ENCODE data around the gene LYRM1.
"Not testable (repeated sequence)": the region's sequence is repeated elsewhere in the genome, so short reads cannot be mapped to it uniquely, and the experiment has no call there.

The LYRM1 gene

DNA sequence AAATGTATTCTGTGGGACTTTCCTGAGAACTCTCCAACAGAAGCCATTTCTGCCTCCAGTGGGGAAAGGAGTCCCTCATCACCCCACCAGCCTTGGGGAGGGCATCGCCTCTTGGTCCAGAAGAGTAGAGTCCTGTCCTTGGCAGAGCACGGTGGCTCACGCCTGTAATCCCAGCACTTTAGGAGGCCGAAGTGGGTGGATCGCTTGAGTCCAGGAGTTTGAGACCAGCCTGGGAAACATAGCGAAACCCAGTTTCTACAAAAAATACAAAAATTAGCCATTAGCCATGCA lies 41.0 kb downstream of the LYRM1 start:
- H3K4me3 ChIP-seq (ENCODE audit: low read length) = no peak overlapping the region
- TF ChIP-seq, protein P1, sequence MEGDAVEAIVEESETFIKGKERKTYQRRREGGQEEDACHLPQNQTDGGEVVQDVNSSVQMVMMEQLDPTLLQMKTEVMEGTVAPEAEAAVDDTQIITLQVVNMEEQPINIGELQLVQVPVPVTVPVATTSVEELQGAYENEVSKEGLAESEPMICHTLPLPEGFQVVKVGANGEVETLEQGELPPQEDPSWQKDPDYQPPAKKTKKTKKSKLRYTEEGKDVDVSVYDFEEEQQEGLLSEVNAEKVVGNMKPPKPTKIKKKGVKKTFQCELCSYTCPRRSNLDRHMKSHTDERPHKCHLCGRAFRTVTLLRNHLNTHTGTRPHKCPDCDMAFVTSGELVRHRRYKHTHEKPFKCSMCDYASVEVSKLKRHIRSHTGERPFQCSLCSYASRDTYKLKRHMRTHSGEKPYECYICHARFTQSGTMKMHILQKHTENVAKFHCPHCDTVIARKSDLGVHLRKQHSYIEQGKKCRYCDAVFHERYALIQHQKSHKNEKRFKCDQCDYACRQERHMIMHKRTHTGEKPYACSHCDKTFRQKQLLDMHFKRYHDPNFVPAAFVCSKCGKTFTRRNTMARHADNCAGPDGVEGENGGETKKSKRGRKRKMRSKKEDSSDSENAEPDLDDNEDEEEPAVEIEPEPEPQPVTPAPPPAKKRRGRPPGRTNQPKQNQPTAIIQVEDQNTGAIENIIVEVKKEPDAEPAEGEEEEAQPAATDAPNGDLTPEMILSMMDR (IDR thresholded peaks at IDR 0.05; ENCODE audit: insufficient read depth, low read depth, low read length, missing control alignments) = no peak
- DNase-seq (ENCODE audit: low read depth) = no peak

DNA sequence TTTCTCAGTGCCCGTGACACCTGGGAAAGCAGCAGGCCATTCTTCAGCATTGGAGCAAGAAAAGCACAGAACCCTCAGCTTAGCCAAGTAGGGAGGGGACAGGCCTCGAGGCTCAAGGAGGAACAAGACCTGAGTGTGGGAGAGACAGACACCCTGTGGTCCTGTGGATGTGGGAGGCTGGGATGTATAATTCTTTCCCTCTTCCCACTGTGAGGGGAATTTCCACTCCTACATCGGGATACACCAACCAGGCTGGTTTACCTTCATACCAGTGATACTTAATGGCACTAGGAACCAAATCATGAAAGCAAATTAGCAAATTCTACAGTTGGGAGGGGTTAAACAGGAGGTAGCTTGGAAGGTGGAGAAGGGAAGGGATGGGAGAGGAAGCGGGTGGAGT lies 41.7 kb downstream of the LYRM1 start:
- TF ChIP-seq, protein P1 (IDR thresholded peaks at IDR 0.05; ENCODE audit: insufficient read depth, low read depth, low read length, missing control alignments) = no peak
- no peak overlapping the region for H3K4me3 ChIP-seq (ENCODE audit: low read length)
- DNase-seq (ENCODE audit: low read depth) = peak; percentile 19

DNA sequence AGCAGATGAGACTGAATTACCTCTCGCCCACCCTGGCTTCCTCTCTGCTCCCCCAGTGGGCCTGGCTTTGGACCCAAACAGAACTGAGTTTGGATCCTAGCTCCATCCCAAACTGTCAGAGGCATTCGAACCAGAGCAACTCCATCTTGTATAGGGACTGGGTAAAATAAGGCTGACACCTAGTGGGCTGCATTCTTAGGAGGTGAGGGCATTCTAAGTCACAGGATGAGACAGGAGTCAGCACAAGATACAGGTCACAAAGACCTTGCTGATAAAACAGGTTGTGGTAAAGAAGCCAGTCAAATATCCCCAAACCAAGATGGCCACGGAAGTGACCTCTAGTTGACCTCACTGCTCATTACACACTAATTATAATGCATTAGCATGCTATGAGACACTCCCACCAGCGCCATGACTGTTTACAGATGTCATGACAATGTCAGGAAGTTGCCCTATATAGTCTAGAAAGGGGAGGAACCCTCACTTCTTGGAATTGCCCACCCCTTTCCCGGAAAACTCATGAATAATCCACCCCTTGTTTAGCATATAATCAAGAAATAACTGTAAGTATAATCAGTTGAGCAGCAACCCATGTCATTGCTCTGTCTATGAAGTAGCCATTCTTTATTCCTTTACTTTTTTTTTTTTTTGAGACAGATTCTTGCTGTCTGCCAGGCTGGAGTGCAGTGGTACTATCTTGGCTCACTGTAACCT lies 44.4 kb downstream of the LYRM1 start:
- DNase-seq (ENCODE audit: low read depth) = peak; percentile 39
- TF ChIP-seq, protein P1 (IDR thresholded peaks at IDR 0.05; ENCODE audit: insufficient read depth, low read depth, low read length, missing control alignments) = peak; percentile 6
- H3K4me3 ChIP-seq (ENCODE audit: low read length) = no peak overlapping the region

DNA sequence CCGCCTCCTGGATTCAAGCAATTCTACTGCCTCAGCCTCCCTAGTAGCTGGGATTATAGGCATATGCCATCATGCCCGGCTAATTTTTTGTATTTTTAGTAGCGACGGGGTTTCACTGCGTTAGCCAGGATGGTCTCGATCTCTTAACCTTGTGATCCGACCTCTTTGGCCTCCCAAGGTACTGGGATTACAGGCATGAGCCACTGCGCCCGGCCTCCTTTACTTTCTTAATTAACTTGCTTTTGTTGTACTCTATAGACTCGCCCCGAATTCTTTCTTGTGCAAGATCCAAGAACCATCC lies 45.0 kb downstream of the LYRM1 start:
- DNase-seq (ENCODE audit: low read depth); H3K4me3 ChIP-seq (ENCODE audit: low read length): not testable (repeated sequence)

DNA sequence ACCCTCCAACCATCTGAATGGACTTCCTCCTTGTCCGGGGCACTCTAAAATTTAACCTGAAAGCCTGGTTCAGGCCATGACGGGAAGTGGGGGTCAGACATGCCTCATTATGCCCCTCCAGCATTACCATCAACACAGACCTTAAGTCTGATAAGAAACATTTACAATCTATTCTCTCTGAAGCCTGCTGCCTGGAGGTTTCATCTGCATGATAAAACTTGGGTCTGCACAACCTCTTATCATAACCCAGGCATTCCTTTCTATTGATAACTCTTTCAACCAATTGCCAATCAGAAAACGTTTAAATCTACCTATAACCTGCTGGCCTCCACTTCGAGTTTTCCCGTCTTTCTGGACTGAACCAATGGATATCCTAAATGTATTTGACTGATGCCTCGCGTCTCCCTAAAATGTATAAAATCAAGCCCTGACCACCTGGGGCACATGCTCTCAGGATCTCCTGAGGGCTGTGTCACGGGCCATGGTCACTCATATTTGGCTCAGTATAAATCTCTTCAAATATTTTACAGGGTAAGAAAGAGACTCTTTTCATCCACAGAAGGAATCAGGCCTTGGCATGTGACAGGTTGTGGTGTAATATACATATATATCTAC lies 45.6 kb downstream of the LYRM1 start:
- TF ChIP-seq, protein P1 (IDR thresholded peaks at IDR 0.05; ENCODE audit: insufficient read depth, low read depth, low read length, missing control alignments) = no peak
- DNase-seq (ENCODE audit: low read depth) = no peak
- H3K4me3 ChIP-seq (ENCODE audit: low read length) = no peak overlapping the region

DNA sequence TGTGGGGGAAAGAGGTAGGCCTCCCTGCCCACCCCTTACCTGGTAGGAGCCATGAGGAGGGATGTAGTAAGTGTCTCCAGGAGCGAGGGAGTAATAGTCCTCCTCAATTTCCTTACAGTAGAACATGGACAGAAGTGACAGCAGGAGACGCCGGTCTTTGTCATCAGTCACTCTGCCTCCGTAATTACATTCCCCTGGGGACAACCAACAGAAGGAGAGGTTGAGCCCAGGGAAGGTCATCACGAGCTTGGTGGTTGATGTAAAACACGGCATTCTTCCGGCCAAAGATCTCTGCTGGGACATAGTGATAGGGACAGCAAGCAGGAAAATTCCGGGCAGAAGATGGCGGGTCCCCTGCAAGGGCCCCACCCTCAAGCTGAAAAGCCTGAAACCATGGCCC lies 47.9 kb downstream of the LYRM1 start:
- TF ChIP-seq, protein P1 (IDR thresholded peaks at IDR 0.05; ENCODE audit: insufficient read depth, low read depth, low read length, missing control alignments) = no peak

DNA sequence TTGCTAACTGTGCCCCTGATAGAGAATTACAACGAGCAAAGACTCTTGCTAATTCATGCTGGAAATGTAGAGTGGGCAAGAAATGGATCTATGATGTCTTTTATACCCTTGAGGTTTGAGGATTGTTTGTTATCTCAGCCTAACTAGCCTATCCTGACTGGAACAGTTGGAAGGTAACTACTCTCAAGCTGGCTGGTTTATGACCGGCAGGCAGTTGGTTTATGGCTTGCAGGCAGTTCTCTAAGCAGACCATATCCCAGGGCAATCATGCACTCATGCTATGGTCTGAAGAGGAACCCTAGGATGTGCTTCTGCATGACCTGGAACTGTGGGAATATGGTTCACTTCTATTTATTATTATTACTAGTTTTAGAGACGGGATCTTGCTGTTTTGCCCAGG lies 49.1 kb downstream of the LYRM1 start:
- no peak overlapping the region for H3K4me3 ChIP-seq (ENCODE audit: low read length)
- TF ChIP-seq, protein P1 (IDR thresholded peaks at IDR 0.05; ENCODE audit: insufficient read depth, low read depth, low read length, missing control alignments) = no peak
- DNase-seq (ENCODE audit: low read depth) = no peak

More for the DNA sequence above, 47.9 kb downstream of the LYRM1 start:
- no peak overlapping the region for H3K4me3 ChIP-seq (ENCODE audit: low read length)
- DNase-seq (ENCODE audit: low read depth) = no peak

Measured in epithelial cell of esophagus (primary cell).